ENCODE data around the gene PSME1.

The PSME1 gene

DNA sequence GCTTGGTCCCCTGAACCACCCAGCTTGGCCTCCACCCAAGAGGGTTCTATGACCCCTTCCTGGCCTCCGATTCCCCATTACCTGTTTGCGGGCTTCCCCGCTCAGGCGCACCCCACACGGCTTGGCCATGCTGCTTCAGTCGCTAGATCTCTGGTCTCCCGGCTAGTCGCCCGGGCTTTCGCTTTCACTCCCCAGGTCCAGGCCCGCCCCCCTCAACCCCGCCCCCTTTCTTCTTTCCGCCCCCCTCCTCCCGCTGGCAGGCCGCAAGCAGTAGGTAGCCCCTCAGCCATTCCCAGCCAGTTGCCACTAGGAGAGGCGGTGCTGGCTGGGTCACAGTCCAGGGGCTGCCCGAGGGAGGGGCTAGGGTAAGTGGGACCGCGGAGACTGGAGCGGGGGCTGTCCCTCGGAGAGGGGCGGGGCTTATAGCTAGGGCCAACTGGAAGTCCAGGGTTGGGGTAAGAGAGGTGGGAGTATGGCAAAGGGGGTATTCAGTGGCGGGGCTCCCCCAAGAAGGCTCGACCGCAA is 10.5 kb downstream of the PSME1 start, which contains the start of gene PSME2:
PSME2 (minus strand) TSS at position 158 of the 525 bp plus-strand sequence; CDS start at position 129, 29 bp downstream.
- Histone ChIP-seq H3K27me3 (no peaks in the 10 kb centered on the region), H3K4me1 (ENCODE audit: control insufficient read depth in 1 of 2, insufficient read depth in 1 of 2, low read depth in 1 of 2, low read length in 1 of 2) (peaks cover 41 to 43% of the 10 kb centered on the region in 2 experiments), H3K27ac (peak within 1 kb of the TSS; percentile 97), H3K4me3 (ENCODE audit: low read depth in 1 of 2, low read length in 1 of 2) (peak within 1 kb of the TSS; percentile 90 to 99), H3K9me3 (no peaks in the 10 kb centered on the region), H3K36me3 (peaks cover 31% of the 10 kb centered on the region)
- TF ChIP-seq, protein P1, sequence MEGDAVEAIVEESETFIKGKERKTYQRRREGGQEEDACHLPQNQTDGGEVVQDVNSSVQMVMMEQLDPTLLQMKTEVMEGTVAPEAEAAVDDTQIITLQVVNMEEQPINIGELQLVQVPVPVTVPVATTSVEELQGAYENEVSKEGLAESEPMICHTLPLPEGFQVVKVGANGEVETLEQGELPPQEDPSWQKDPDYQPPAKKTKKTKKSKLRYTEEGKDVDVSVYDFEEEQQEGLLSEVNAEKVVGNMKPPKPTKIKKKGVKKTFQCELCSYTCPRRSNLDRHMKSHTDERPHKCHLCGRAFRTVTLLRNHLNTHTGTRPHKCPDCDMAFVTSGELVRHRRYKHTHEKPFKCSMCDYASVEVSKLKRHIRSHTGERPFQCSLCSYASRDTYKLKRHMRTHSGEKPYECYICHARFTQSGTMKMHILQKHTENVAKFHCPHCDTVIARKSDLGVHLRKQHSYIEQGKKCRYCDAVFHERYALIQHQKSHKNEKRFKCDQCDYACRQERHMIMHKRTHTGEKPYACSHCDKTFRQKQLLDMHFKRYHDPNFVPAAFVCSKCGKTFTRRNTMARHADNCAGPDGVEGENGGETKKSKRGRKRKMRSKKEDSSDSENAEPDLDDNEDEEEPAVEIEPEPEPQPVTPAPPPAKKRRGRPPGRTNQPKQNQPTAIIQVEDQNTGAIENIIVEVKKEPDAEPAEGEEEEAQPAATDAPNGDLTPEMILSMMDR (IDR thresholded peaks at IDR 0.05), result no peak

DNA sequence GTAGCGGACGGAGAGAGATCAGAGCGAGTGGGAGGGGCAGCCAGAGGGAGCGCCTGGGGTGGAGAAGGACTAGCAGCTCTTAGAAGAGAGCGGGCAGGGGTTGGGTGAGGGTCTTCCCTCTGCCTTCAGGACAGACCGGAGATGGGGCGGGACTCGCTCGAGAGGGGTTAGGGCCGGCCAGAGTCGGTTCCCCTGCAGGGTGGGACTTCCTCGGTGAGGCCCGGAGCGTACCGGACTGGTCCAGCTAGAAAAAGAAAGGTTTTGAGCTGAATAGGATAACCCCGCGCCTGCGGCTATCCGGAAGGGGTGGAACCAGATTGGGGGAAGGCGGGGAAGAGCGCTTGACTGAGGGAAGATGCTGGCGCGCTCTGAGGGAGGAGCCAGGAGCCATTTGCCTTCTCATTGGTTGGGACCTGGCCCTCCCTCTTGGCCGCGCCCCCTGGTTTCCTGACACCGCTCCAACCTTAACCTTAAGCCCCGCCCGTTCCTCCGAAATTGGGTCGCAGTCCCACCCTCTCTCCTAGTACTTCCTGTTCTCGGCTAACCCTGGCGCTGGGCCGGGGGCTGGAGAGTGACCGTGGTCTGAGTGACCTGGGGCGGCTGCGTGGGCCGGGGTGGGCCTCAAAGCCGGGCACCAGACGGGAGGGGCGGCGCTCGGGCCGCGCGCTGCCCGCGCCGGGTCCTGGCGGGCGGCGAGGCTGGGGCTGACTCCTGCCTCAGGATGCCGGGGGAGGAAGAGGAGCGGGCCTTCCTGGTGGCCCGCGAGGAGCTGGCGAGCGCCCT is 11.2 kb downstream of the PSME1 start, which contains the start of gene RNF31:
RNF31 (plus strand) TSS at position 521 of the 783 bp plus-strand sequence; CDS start at position 722, 201 bp downstream.
- Histone ChIP-seq H3K9me3 (no peaks in the 10 kb centered on the region), H3K27ac (peak within 1 kb of the TSS; percentile 97), H3K36me3 (peaks cover 37% of the 10 kb centered on the region), H3K4me3 (ENCODE audit: low read depth in 1 of 2, low read length in 1 of 2) (peak within 1 kb of the TSS; percentile 90 to 99), H3K27me3 (no peaks in the 10 kb centered on the region), H3K4me1 (ENCODE audit: control insufficient read depth in 1 of 2, insufficient read depth in 1 of 2, low read depth in 1 of 2, low read length in 1 of 2) (peaks cover 35 to 37% of the 10 kb centered on the region in 2 experiments)
- TF ChIP-seq, protein P1 (IDR thresholded peaks at IDR 0.05), result no peak

DNA sequence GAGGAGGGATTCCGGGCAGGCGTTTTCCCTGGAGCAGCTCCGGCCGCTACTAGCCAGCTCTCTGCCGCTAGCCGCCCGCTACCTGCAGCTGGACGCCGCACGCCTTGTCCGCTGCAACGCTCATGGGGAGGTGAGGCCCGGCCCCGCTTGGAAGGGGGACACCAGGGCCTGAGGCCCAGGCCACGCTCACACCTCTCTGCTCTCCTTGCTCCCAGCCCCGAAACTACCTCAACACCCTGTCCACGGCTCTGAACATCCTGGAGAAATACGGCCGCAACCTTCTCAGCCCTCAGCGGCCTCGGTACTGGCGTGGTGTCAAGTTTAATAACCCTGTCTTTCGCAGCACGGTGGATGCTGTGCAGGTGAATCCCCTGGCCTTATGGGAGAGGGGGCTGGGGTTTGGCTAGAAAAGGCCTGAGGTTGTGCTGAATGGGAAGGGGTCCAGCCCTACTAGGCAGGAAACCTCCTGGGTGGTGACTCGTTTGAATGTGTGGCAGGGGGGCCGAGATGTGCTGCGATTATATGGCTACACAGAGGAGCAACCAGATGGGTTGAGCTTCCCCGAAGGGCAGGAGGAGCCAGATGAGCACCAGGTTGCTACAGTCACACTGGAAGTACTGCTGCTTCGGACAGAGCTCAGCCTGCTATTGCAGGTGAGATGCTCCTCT is 11.9 kb downstream of the PSME1 start:
- Histone ChIP-seq H3K4me3 (ENCODE audit: low read depth in 1 of 2, low read length in 1 of 2) (peak overlapping the region; percentile 90 to 99), H3K36me3 (peaks cover 45% of the 10 kb centered on the region), H3K9me3 (no peaks in the 10 kb centered on the region), H3K4me1 (ENCODE audit: control insufficient read depth in 1 of 2, insufficient read depth in 1 of 2, low read depth in 1 of 2, low read length in 1 of 2) (peaks cover 33 to 35% of the 10 kb centered on the region in 2 experiments), H3K27ac (peak overlapping the region; percentile 97), H3K27me3 (no peaks in the 10 kb centered on the region)
- TF ChIP-seq, protein P1 (IDR thresholded peaks at IDR 0.05), result no peak

DNA sequence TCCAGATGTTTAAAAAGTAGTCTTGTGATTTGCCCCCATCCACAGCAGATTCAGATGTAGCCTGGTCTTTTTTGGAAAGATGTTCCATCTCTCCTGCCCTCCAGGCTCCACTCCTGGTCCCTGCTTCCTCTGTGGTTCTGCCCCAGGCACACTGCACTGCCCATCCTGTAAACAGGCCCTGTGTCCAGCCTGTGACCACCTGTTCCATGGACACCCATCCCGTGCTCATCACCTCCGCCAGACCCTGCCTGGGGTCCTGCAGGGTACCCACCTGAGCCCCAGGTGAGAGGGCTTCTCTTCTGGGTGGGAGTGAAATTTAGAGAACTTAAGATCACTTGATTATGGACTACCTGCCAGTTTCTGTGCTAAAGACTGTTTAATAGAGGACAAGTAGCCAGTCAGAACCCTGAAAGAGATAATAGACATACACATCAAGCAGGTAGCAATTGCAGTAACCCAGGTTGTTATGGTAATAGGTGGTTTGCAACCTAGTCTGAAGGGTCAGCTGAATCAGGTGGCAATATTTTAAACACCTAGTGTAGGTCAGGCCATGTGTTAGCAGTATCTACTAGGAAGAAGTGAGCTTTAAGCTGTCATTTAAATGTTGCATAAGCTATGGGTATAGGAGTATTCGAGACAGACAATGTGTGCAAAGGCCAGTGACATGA is 13.4 kb downstream of the PSME1 start:
- peaks cover 33 to 35% of the 10 kb centered on the region in 2 experiments for H3K4me1 ChIP-seq (ENCODE audit: control insufficient read depth in 1 of 2, insufficient read depth in 1 of 2, low read depth in 1 of 2, low read length in 1 of 2)
- TF ChIP-seq, protein P1 (IDR thresholded peaks at IDR 0.05), result no peak
- H3K36me3 ChIP-seq, result peaks cover 56% of the 10 kb centered on the region
- no peaks in the 10 kb centered on the region for H3K9me3 ChIP-seq
- no peaks in the 10 kb centered on the region for H3K27me3 ChIP-seq
- no peak overlapping the region for H3K27ac ChIP-seq
- no peak overlapping the region for H3K4me3 ChIP-seq (ENCODE audit: low read depth in 1 of 2, low read length in 1 of 2)

DNA sequence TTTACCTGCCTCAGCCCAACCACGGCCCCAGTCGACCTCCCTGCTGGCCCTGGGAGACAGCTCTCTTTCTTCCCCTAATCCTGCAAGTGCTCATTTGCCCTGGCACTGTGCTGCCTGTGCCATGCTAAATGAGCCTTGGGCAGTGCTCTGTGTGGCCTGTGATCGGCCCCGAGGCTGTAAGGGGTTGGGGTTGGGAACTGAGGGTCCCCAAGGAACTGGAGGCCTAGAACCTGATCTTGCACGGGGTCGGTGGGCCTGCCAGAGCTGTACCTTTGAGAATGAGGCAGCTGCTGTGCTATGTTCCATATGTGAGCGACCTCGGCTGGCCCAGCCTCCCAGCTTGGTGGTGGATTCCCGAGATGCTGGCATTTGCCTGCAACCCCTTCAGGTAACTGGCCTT is 14.1 kb downstream of the PSME1 start:
- peaks cover 33 to 35% of the 10 kb centered on the region in 2 experiments for H3K4me1 ChIP-seq (ENCODE audit: control insufficient read depth in 1 of 2, insufficient read depth in 1 of 2, low read depth in 1 of 2, low read length in 1 of 2)
- H3K27me3 ChIP-seq, result no peaks in the 10 kb centered on the region
- H3K9me3 ChIP-seq, result no peaks in the 10 kb centered on the region
- H3K36me3 ChIP-seq, result peaks cover 62% of the 10 kb centered on the region
- no peak overlapping the region for H3K4me3 ChIP-seq (ENCODE audit: low read depth in 1 of 2, low read length in 1 of 2)
- no peak overlapping the region for H3K27ac ChIP-seq
- TF ChIP-seq, protein P1 (IDR thresholded peaks at IDR 0.05), result no peak

All from neutrophil (primary cell).